Left ventricle myocardium inferior (tissue), 1 donor: ENCODE data around the gene CHEK2. TPM values are rescaled to one million over a fixed set of nuclear protein-coding genes. Genes with fewer than 3 reads are reported as not detected.

Source experiments
- DNase-seq: peaks from one replicate; pipeline ENCODE4 v3.0.0-alpha.2; 2020
- H3K27ac ChIP-seq: fragments of 200-600 bp; replicated peaks from 2 replicates; pipeline ENCODE4 v1.8.0; 2021
- H3K27me3 ChIP-seq: fragments of 200-600 bp; 2 replicates; pipeline ENCODE4 v1.8.0; 2021; ENCODE audit warnings: low read depth
- H3K36me3 ChIP-seq: fragments of 200-600 bp; 2 replicates; pipeline ENCODE4 v1.8.0; 2021
- H3K4me1 ChIP-seq: fragments of 200-600 bp; 2 replicates; pipeline ENCODE4 v1.8.0; 2021
- H3K4me3 ChIP-seq: fragments of 200-600 bp; 2 replicates; pipeline ENCODE4 v1.8.0; 2021; ENCODE audit warnings: mild to moderate bottlenecking, moderate library complexity
- H3K9me3 ChIP-seq: fragments of 200-600 bp; replicated peaks from 2 replicates; pipeline ENCODE4 v1.8.0; 2021
- CTCF ChIP-seq: fragments of 200-600 bp; IDR thresholded peaks from 2 replicates; pipeline ENCODE4 v1.8.0; 2021; ENCODE audit warnings: antibody characterized with exemption, mild to moderate bottlenecking, borderline replicate concordance
- intact Hi-C: fragments of 100-400 bp; cut with micrococcal nuclease; formaldehyde crosslinking; loops from one replicate; pipeline ENCODE4 v1.11.0; 2022
- total RNA-seq: library from RNA; stranded (reverse); fragmentation: NEBNext Ultra II Directional; extraction: Animal tissue kit (Norgen Biotek cat#: 25700); gene quantifications from one replicate; pipeline ENCODE4 v1.2.1, GENCODE V29; 2021
- donor health status: DM: no; HTN: yes; CAD: no; lungs with severe emphysema.

Gene CHEK2
- total RNA-seq, 1 donor from 2014 or later = 2.5 TPM

GRCh38 chr22:28656181-28656580 lies 85.4 kb downstream of the CHEK2 start:
- Histone ChIP-seq H3K4me3 (no peak overlapping the region), H3K27ac (no peak overlapping the region), H3K9me3 (peaks cover 7% of the 10 kb centered on the region), H3K4me1 (no peaks in the 10 kb centered on the region), H3K36me3 (no peaks in the 10 kb centered on the region), H3K27me3 (no peaks in the 10 kb centered on the region)
- TF ChIP-seq CTCF = no peak
- intact Hi-C loops = no loop called here
- DNase-seq = no peak

- H3K36me3 ChIP-seq = no peaks in the 10 kb centered on the region
- intact Hi-C loops = no loop called here
- no peak overlapping the region for H3K4me3 ChIP-seq
- H3K4me1 ChIP-seq = no peaks in the 10 kb centered on the region
- no peak overlapping the region for H3K27ac ChIP-seq
- peaks cover 7% of the 10 kb centered on the region for H3K9me3 ChIP-seq
- TF ChIP-seq CTCF = no peak
- H3K27me3 ChIP-seq = no peaks in the 10 kb centered on the region
- no peak for DNase-seq
These were observed 91.2 kb downstream of the CHEK2 start for GRCh38 chr22:28650463-28650862.

GRCh38 chr22:28648792-28649191 lies 92.8 kb downstream of the CHEK2 start:
- intact Hi-C loops = no loop called here
- no peak for DNase-seq
- no peak for TF ChIP-seq CTCF

GRCh38 chr22:28647216-28647615 lies 94.4 kb downstream of the CHEK2 start:
- intact Hi-C loops = no loop called here
- peaks cover 5% of the 10 kb centered on the region for H3K4me1 ChIP-seq
- no peak overlapping the region for H3K27ac ChIP-seq
- no peaks in the 10 kb centered on the region for H3K27me3 ChIP-seq
- DNase-seq = no peak
- peaks cover 2% of the 10 kb centered on the region for H3K9me3 ChIP-seq
- TF ChIP-seq CTCF = no peak
- H3K4me3 ChIP-seq = no peak overlapping the region
- H3K36me3 ChIP-seq = no peaks in the 10 kb centered on the region

More at GRCh38 chr22:28648792-28649191, 92.8 kb downstream of the CHEK2 start:
- Histone ChIP-seq H3K9me3 (peaks cover 7% of the 10 kb centered on the region), H3K4me3 (no peak overlapping the region), H3K27ac (no peak overlapping the region), H3K27me3 (no peaks in the 10 kb centered on the region), H3K4me1 (no peaks in the 10 kb centered on the region), H3K36me3 (no peaks in the 10 kb centered on the region)

- TF ChIP-seq CTCF = no peak
- no peaks in the 10 kb centered on the region for H3K27me3 ChIP-seq
- no peak overlapping the region for H3K27ac ChIP-seq
- intact Hi-C loops = no loop called here
- H3K4me3 ChIP-seq = no peak overlapping the region
- H3K36me3 ChIP-seq = no peaks in the 10 kb centered on the region
- no peak for DNase-seq
- no peaks in the 10 kb centered on the region for H3K9me3 ChIP-seq
- peaks cover 5% of the 10 kb centered on the region for H3K4me1 ChIP-seq
These were observed 102.3 kb downstream of the CHEK2 start for GRCh38 chr22:28639321-28639720.

Other genes starting within 250 kb of the CHEK2 start
- gene TTC28, start 62.0 kb downstream of the CHEK2 start, total RNA-seq = 16.4 TPM
- gene HSCB, start 219 bp upstream of the CHEK2 start, total RNA-seq = 9.8 TPM
- 10.1 TPM for gene CCDC117, start 30.9 kb upstream of the CHEK2 start, total RNA-seq
- 75.9 TPM for gene XBP1, start 58.7 kb upstream of the CHEK2 start, total RNA-seq
- gene ZNRF3, start 141.8 kb upstream of the CHEK2 start, total RNA-seq = 6.3 TPM